NCI-H510A treated with DMSO at 0.1 percent for 48 hours (cell line): ENCODE data around the gene TMEM86B.

Source experiments
- DNase-seq: peaks from one replicate; lab custom pipeline; 2025; lab: John Stamatoyannopoulos, UW

TMEM86B gene, protein sequence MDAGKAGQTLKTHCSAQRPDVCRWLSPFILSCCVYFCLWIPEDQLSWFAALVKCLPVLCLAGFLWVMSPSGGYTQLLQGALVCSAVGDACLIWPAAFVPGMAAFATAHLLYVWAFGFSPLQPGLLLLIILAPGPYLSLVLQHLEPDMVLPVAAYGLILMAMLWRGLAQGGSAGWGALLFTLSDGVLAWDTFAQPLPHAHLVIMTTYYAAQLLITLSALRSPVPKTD

DNA sequence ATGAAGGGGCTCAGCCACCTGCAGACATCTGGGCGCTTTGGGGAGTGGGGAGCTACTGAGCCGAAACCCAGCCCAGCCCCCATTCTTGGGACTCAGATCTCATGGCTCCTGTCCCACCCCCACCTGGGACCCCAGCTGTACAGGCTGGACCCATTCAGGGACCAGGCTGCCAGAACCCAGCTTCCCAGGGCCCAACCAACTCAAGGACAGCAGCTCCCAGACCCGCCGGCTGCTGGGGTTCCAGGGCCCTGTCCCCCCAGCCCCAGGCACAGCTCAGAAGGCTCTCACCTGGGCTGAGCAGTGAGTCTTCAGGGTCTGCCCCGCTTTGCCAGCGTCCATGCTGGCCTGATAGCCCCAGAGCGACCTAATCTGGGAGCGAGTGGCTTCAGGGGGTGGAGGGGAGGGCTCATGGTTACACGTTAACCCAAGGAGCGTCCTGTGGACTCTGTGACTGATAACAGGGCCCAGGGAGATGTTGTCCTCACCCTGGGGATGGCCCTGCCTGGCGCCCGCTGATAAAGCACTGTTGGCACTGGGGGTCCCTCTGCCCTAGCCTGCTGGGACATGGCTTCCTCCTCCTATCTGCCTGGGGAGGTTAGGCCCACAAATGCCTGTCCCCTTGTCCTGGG is at the start of gene TMEM86B:
TSS of gene TMEM86B (minus strand) at position 361 of the 629 bp plus-strand sequence. CDS start at position 339, 22 bp downstream.
- DNase-seq, result no peak

DNA sequence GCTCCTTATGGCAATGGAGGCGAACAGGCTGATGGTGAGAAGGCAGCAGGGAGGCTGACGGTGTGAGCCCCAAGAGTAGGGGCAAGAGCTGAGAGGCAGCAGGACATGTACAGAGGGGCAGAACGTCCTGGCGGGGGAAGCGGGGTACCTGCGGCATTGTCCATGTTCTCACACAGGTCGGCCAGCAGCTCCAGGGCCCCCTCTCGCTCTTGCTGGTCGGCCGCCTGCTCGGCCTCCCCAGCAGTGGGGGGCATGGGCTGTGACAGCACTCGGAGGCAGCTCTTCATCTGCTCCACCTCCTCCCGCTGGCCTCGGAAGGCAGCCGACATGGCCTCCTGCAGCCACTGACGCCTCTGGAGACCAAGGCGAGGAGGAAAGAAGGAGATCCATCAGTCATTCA is 48.9 kb upstream of the TMEM86B start:
- no peak for DNase-seq

DNA sequence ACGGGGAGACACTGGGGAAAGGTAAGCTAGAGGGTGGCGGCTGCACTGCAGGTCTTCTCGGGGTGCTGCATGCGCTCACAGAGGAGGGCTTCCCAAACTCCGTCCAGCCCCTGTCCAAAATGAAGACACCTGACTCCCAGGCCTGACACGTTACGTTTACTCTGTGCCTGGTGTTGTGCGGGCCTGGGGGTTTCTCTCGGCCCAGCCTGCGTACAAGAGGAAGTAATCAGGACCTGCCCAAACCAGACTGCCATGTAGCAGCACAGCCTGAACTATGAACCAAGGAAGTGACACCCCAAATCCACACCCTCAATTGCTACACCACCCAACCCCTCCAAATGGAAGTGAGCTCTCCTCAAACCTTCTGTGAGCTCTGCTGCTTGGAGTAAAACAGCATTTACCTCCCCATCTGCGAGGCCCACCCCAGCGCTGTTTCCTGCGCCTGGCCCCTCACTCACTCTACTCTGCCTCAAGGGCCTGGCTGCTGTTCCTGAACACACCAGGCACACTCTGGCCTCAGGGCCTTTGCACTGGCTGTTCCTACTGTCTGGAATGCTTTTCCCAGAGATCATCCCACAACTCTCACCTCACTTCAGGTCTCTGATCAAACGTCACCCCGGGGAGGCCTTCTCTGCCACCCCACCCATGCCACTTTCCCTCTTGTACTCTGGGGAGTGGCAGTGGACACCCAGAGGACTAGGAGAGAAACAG is 48.3 kb upstream of the TMEM86B start:
- DNase-seq, result no peak

DNA sequence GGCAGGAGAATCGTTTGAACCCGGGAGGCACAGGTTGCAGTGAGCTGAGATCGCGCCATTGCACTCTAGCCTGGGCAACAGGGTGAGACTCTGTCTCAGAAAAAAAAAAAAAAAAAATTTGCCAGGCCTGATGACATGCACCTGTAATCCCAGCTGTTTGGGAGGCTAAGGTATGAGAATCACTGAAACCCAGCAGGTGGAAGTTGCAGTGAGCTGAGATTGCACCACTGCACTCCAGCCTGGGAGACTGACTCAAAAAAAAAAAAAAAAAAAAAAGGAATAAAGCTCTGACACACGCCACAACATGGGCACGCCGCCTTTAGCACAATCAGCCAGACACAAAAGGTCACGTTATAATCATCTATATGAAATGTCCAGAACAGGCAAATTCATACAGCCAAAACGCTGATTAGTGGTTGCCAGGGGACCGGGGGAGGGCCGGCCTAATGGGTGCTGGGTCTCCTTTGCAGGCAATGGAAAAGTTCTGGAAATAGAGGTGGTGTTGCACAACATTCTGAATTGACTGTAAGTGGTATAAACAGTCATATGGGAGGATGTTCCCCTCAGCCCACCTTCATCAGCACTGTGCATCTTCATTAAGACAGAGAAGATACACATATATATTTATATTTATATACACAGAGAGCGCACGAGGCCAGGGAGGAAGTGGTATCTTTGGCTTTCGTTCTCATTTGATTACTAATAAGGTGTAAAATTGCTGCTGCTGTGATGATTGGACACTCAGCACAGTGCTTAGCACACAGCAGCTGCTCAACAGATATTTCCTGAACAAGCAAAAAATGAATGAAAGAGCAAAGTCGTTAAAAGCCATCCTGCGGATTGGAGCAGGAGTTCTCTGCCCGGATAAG is 47.5 kb upstream of the TMEM86B start:
- DNase-seq, result no peak

DNA sequence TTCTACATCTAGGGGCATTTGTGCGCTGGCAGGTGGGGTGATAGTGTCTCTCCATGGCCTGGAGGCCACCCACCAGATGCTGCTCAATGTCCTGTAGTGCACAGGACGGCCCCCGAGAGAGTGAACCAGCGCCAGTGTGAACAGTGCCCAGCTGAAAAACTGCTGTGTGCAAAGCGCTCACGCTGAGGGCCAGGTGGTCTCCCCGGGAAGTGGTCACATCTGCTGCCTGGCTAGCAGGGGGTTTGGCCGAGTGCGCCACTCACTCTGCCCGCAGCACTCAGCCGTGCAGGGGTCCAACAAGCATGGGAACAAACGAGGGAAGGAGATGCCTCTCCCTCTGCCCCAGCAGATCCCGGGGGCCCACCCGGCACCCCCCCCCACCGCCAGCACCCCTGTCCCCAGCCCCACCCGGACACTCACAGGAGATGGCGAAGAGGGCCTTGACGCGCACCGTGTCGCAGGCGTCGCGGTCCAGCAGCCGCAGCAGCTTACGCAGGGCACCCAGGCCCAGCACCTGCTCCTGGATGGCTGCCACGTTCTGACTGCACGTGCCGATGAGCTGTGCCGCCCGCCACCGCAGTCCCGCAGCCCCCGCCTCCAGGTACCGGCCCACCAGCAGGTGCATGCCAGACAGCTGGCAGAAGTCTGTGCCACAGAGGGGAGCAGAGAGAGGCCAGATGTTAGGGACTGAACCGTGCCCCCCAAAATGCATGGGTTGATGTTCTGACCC is 45.6 kb upstream of the TMEM86B start:
- DNase-seq, result no peak

DNA sequence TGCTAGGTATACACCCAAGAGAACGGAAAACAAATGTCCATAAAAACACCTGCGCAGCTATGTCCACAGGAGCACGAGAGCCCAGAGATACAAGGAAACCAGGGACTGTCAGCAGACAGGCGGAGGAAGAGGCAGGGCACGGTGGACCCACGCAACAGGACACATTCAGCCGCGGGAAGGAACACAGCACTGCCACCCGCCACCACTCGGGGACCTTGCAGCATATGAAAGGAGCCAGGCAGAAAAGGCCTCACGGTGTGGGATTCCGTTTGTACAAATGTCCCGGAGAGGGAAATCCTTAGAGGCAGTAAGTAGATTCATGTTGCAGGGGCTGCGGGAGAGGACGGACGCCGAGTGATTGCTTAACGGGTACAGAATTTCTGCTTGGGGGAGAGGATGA is 43.6 kb upstream of the TMEM86B start:
- DNase-seq, result no peak

DNA sequence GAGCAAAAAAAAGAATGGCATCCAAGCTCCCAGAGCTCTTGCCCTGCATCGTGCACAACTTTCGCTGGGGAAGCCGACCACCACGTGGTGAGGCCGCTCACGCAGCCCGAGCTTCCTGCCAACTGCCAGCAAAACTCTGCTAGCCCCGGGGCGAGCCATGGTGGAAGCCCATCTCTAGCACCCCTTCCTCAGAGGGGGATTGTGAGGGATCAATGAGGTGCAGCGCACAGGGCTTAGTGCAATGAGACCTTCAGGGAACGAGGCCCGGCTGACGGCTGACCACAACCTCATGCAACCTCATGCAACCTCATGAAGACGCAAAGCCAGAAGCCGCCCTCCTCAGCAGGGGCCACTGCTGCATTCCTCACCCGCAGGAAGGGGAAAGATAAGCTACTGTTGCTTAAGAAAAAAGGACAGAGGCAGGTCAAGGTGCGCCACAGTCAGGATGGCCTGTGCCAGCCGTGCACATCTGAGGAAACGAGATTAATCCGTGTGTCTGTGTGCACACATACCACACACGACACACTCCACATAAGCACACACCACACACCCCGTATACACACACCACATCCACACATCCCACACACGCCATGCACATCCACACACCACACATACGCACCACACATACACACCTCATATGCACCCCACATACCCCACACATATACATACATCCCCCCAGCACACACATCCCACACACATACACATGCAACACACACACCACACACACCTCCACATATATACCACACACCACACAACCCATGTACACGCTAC is 41.8 kb upstream of the TMEM86B start:
- no peak for DNase-seq

DNA sequence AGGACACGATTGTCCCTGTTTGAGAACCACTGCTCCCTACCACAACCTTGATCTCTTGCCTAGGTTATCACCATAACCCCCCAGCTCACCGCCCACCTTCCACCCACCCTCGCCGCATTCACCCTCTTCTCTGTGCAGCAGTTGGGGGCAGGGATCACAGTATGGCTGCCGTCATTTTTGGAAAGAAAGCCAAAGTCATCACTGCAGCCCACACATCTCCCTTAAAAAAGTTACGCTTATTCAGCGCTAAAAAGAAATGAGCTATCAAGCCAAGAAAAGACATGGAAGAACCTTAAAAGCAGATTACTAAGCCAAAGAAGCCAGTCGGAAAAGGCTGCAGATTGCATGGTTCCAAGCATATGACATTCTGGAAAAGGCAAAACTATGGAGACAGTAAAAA is 40.7 kb upstream of the TMEM86B start:
- DNase-seq, result no peak

DNA sequence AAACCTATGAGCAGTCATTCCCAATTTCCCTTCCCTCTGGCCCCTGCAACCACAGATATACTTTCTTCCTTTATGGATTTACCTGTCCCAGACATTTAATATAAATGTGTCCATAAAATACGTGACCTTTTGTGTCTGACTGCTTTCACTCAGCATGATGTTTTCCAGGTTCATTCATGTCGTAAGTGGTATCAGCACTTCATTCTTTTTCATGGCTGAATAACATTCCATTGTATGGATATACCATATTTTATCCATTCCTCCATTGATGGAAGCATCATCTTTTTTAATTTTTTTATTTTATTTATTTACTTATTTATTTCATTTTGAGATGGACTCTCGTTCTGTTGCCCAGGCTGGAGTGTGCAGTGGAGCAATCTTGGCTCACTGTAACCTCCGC is 38.3 kb upstream of the TMEM86B start:
- no peak for DNase-seq

DNA sequence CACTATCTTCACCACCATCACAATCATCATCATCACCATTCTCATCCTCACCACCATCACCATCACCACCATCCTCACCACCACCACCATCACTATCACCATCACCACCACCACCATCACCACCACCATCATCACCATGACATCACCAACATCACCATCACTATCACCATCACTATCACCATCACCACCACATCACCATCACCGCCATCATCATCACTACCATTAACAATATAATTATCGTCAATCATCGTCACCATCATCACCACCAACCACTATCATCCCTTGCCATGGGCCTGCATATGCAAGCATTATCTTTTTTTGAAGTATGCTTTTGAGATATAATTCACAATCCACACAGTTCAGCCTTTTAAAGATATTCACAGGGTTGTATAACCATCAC is 37.8 kb upstream of the TMEM86B start:
- no peak for DNase-seq

DNA sequence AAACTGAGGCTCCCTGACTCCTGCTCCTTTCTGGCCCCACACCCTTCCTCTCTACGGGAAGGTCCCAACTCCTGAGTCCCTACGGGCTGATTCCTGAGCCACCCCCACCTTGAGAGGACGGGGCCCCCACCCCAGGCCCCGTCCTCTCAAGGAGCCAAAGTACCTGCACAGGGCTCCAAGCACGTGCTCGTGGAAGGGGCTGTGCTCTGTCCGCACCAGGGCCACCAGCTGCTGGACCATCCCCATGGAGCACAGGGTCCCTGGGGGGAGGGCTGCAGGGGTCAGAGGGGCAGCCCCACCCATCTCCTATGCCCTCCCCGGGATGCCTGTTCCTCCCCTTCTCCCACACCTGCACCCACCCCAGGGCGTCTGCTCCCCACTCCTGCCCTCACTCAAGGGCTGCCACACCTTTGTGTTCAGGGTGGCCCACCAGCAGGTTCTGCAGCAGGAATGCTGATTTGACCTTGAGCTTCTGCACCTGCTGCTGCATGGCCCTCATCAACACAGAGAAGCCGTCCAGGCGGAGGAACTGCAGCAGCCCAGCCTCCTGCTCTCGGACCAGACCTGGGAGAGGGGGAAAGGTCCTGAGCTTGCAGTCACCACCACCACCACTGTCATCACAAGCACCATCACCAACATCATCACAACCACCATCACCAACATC is 37.3 kb upstream of the TMEM86B start:
- DNase-seq, result no peak

DNA sequence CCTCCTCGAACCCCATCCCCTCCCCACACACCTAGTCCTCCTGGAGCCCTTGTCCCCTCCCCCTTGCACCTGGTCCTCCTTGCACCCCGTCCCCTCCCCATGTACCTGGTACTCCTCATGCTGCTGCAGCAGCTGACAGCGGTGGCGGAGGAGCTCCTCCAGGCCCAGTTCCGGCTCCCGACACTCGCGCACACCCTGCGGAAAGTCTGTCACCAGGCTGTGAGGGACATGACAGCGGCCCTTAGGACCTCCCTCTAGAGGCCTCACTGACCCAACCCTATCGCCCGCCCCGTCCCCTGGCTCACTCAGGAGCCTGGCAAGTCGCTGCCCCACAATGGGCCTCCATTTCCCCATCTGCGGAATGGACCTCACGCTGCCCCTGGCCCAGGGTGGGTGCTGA is 36.6 kb upstream of the TMEM86B start:
- no peak for DNase-seq

DNA sequence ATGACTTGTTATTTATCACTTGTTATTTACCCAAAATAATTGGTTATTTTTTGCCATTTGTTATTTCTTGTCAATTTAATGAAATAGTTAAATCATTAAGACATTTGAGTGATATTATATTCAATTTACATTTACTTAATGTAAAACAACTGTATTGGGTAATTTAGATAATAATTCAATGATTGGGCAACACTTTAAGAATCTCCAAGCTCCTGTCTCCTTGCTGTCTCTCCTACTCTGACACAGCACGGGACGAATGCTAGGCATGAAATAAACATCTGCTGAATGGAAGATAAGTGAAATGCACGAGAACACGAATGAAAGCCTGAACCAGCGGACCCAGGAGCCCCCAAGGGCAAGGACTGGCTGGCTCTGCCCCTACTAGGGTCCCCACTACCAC is 36.0 kb upstream of the TMEM86B start:
- DNase-seq, result no peak

DNA sequence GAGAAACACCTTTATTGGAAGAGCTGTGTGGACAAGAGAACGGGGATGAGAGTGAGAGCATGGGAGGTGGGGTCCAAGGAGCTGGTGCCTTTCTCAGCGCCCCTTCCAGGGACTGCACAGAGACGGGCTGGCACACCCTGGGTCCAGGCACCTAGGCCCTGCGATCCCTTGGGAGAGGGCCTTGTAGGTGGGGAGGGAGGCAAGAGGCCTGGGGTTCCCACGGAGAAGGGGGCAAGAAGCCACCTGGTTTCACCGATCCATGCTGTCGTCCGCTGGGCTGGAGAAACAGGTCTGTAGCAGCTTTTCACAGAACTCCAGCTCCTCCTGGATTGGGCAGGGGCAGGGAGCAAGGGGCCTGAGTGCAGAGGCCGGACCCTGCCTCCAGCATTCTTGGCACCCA is 33.8 kb upstream of the TMEM86B start:
- DNase-seq, result no peak

DNA sequence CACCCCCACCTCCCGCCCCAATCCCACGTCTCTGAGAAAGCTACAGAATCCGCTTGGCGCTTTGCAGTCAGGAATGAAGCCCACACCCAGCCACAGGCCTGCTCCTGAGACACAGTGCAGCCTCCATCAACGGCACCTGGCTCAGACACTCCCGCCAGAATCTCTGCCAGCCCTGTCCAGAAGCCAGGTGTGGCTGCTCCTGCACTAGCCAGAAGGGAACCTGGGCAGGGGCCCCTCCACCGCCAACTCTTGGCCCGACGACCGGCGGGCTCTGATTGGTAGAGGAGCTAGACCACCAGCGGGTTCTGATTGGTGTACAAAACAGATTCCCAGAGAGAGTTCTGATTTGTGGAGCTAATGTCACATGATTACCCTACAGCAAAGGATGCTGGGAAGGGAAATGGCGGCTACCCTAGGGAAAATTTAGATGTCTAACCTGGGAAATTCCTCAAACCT is 33.1 kb upstream of the TMEM86B start:
- no peak for DNase-seq

DNA sequence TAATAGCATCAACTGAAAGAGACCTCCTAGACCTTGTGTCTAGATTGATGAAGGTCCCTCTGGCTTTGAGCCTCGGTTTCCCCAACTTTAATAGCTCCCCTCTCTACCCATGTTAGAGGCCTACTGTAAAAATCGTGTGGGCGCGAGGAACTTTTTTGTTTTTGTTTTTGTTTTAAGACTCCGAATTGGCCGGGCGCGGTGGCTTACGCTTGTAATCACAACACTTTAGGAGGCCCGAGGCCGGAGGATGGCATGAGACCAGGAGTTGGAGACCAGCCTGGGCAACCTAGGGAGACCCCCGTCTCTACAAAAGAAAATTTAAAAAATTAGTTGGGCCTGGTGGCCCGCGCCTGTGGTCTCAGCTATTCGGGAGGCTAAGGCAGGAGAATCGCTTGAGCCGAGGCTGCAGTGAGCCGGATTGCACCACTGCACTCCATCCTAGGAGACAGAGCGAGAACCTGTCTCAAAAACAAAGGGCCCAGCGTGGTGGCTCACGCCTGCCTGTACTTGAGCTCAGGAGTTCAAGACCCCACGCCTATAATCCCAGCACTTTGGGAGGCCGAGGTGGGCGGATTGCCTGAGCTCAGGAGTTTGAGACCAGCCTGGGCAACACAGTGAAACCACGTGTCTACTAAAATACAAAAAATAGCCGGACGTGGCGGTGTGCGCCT is 31.1 kb upstream of the TMEM86B start:
- DNase-seq, result peak; percentile 53

DNA sequence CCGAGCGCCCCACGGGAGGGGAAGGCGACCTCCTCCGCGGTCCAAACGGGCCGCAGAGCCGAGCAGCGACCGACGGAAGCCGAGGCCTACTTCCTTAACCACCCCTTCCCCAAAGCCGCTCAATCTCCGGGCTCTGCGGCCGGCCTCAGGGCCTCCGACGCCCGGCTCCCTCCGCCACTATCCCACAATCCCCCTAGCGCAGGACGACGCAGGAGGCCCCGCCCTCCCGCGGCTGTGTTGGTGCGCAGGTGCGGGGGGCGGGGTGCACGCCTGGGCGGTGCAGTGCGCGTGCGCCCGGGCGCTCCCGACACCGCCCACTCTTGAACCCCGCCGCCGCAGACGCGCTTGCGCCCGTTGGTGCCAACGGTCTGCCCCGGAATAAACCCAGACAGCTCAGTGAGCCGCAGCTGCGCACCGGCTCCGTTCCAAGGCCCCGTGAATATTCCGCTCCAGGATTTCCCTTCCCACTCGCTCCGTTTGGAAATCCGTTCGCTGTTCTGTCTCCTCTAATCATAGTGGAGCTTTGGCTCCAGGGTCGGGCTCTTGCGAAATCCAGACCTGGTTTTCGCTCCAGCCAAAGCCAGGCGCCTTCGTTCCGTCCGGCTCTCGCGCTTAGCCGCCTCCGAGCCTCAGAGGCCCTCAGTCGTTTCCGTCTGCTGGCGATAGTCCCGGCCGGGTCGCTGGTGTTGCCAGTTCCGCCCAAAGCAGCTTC is 30.4 kb upstream of the TMEM86B start, which contains the start of gene PPP6R1:
TSS of gene PPP6R1 (minus strand) at position 190 of the 712 bp plus-strand sequence. CDS start 11,914 bp downstream, outside the sequence.
- peak; percentile 98 for DNase-seq

DNA sequence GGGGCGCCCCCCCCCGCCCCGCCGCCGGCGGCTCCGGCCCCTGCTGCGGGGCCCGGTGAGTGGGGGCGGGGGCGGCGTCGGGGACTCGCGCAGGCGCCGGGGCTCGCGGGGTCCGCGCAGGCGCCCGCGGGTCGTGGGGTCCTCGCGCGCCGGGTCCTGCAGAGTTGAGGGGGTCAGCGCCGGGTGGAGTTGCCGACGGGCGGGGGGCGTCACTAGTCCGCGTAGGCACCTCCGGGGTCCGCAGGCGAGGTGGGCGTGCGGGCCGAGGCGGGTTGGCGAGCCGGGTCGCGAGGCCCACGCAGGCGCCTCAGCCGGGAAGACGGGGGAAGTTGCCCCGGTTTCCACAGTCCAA is 29.9 kb upstream of the TMEM86B start:
- DNase-seq, result no peak
